GM19328 (cell line): ENCODE data around the gene FAM13B.

Source experiments
- ATAC-seq: cut with Tn5 transposase; IDR thresholded peaks from one replicate; pipeline ENCODE4 v1.9.1; 2021; ENCODE audit warnings: mild to moderate bottlenecking, moderate library complexity; ENCODE audit not compliant: unreplicated experiment

Gene FAM13B

GRCh38 chr5:137901011-137901817 is 131.7 kb downstream of the FAM13B start:
- no peak for ATAC-seq

- ATAC-seq = no peak
Measured at GRCh38 chr5:137899493-137899892, 133.4 kb downstream of the FAM13B start.

GRCh38 chr5:137896560-137896959 is 136.3 kb downstream of the FAM13B start:
- no peak for ATAC-seq

- no peak for ATAC-seq
Measured at GRCh38 chr5:137894586-137894985, 138.3 kb downstream of the FAM13B start.

- no peak for ATAC-seq
Measured at GRCh38 chr5:137891849-137892248, 141.0 kb downstream of the FAM13B start.

GRCh38 chr5:137890845-137891244 is 142.0 kb downstream of the FAM13B start:
- ATAC-seq = no peak

- peak; percentile 93 for ATAC-seq
Measured at GRCh38 chr5:137888863-137889759, 143.8 kb downstream of the FAM13B start, which contains the start of gene PKD2L2. Gene PKD2L2, plus strand, starts transcription at chr5:137889457. Its CDS starts 35 bp downstream, at chr5:137889492.

GRCh38 chr5:137888466-137888862 is 144.4 kb downstream of the FAM13B start:
- no peak for ATAC-seq
